Pulmonary artery endothelial cell (primary cell): ENCODE measurements around the gene PURA. TPM values are rescaled to one million over a fixed set of nuclear protein-coding genes. Genes with fewer than 3 reads are reported as not detected.
"Not testable (repeated sequence)": the region's sequence is repeated elsewhere in the genome, so short reads cannot be mapped to it uniquely, and the experiment has no call there.

Experiments used
- DNase-seq: peaks from one replicate; pipeline ENCODE4 v3.0.0-alpha.2; 2011; ENCODE audit warnings: low read depth, low spot score
- total RNA-seq: library from RNA; depleted of rRNA; stranded (reverse); fragments of >200 nt; gene quantifications from 2 replicates; pipeline ENCODE4 v1.2.3, GENCODE V29; 2014

The PURA gene
- total RNA-seq, 1 donor from 2014 or later, result 7.0 TPM

DNA sequence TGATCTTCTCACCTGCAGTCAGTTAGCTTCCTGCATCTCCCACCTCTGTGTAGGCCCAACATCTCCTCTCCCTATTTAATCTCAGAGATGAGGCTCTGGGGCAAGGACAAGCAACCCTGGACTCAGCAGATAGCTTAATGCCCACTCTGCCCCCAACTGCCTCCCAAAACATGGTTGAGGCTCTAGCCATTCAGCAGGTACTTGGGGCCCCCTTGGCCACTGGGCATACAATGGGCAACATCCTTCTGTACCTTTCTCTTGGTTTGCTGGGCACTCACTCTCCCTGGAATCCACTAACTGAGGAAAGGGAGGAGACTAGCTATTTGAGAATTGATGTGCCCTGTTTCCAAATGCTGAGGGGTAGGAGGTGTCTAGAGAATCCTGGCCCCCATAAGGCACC lies 21.2 kb downstream of the PURA start:
- DNase-seq, result no peak

DNA sequence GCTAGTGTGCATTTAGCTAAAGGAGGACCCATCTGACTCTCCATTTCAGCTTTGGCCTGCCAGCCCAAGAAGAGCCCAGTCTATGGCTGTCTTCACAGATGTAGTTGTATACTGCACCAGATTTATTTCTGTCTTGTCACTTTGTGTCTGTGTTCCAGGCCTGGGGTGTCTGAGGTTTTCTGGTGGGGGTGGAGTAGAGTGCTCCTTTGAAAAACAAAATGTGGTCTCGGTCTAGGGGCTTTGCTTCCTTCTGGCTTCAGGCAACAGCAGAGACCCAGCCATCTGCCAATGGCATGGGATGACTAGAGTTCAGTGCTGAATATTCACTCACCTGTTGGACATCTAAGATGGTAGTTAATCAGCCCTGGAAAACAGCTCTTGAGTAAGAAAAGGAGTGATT lies 22.7 kb downstream of the PURA start:
- DNase-seq, result no peak

DNA sequence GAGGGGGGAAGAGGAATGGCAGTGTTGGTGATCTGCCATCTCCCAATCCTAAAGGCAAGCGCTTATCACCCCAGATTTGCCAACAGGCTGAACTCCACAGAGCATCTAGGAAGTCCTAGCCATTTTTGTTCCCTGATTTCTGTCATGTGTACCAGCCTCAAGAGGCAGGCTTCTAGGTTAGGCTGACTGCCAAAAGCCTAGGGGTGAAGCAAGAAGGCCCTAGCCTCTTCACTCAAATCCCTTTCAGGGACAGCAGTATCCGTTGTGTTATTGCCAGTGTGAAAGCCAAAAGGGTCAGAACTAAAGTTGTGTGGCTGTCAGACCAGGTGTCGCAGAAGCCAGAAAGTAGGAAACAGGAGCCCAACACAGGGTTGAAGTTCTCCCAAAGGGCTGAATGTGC lies 26.5 kb downstream of the PURA start:
- no peak for DNase-seq

GRCh38 chr5:140141241-140141640 lies 27.3 kb downstream of the PURA start:
- no peak for DNase-seq

- no peak for DNase-seq
Observed at GRCh38 chr5:140142246-140142645, 28.3 kb downstream of the PURA start.

- no peak for DNase-seq
Observed at GRCh38 chr5:140142856-140143255, 28.9 kb downstream of the PURA start.

- DNase-seq, result no peak
Observed at GRCh38 chr5:140143521-140144258, 29.8 kb downstream of the PURA start.

DNA sequence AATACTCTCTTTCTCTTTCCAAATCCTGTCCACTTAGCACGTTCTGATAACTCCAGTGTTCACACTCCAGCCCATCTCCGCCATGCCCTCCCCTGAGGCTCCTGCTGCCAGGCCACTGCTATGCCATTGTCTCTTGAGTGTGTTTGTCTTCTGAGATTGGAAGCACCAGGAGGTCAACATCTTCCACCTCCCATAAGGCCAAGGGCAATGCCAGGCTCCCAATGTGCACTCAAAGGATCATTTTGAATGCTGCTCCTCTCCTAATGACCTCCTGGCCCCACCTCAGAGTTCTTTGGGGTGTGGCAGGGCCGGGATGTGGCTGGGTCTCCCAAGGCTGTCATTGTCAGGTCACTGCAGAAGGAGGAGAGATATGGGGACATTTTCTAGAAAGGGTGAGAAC lies 31.3 kb downstream of the PURA start:
- DNase-seq, result no peak

- DNase-seq, result no peak
Observed at GRCh38 chr5:140145818-140146522, 32.1 kb downstream of the PURA start.

DNA sequence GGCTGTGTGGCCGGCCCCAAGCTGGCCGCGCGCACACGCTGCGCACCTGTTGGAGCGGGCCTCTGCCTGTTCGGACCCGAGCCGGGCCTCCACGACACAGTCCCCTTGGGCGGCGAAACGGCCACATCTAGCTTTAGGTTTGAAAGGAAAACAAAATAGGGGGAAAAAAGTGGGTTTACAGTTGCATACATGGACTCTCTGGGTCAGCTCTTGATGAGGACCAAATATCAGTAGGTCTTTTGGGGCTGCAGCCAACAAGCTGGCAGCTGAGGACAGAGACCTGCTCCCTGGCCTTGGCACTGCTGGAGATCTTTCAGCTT lies 32.6 kb downstream of the PURA start:
- no peak for DNase-seq

DNA sequence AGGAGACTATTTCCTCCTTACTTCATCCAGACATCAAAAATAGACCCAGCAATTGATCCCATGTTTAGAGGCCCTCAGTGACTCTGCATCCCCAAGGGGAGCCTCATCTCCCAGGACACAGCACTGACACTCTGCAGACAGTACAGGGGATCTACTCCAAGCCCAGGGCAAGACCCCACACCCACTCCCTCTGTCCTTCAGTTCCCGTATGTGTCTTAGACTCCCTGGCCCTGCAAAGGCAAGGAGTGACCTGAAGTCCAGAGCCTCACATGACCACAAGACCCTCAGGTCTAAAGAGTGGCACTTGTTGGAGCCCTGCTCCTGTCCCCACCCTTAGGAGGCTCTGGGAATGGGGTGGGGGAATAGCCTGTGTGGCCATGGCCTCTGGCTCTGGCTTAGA lies 33.6 kb downstream of the PURA start:
- DNase-seq, result no peak

DNA sequence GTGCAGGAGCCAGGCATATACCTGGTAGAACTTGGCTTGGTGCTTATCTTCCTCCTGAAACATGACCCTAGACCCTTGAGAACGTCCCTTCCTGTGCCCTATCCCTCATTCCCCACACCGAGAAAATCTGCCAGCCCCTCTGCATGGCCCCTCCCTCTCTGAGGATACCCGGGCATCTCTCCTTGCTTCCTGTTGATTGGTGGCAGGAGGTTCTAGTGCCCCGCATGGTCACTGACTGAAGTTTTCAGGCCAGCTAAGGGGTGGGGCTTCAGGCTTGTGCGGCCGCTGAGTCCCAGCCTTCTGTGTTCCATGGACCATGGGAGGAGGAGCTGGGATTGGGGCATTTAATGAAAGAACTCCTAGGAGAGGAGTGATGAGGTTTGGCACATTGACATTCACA lies 34.6 kb downstream of the PURA start:
- no peak for DNase-seq

GRCh38 chr5:140150201-140150600 lies 36.3 kb downstream of the PURA start:
- DNase-seq, result no peak

DNA sequence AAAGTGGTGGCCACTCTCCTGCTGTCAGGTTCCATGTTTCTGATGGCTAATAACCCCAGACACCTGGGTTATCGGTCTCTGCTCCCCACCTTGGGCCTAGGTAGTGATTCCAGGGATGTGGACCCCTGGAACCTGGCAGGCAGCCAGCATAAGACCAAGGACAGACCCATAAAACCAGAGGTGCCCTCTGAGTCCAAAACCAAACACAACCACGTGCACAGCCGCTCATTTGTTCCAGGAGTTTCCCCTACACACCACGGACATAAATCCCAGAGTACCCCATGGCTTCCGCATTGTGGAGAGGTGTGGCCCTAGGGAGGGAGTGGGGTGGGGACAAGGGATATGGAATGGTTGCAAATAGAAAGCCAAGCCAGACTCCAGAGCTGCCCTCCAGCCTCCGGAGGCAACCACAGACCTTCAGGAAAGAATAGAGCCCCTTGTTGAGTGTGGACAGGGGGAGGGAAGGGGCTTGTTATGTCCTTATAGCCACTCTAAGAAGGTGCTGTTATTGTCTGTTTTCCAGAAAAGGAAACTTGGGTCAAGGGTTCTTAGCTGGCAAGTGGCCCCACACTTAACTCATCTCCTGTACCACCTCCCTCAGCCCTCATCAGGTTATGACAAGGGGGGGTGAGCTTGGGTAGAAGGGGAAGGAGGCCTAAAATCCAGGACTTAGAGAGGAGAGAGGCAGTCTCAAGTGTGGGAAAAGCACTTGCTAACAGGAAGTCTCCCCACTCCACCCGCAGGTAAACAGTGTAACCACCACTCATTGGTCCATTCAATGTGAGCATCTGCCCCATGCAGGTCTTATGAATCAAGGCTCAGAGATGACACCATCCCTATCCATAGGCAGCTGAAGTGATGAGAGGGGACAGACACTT lies 37.5 kb downstream of the PURA start:
- no peak for DNase-seq

GRCh38 chr5:140152022-140152999 lies 38.4 kb downstream of the PURA start:
- no peak for DNase-seq

DNA sequence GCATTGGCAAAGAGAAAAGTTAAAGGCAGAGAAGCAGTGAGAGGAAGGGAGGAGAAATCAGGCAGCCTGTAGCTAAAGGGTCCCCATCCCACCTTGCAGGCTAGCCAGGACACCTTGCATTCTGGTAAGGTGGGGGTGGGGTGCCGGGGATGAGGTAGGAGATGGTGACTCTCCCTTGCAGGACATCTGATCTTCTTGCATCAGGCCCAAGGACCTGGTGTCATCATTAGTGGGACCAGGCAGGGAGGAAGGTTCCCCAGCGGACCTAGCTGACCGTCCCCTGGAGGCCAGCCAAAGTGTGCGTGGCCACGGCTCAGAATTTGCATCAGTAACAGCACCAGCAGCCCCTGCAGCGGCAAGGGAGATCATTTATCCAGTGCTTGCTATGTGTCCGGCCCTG lies 39.3 kb downstream of the PURA start:
- no peak for DNase-seq

- no peak for DNase-seq
Observed at GRCh38 chr5:140153905-140154304, 40.0 kb downstream of the PURA start.

DNA sequence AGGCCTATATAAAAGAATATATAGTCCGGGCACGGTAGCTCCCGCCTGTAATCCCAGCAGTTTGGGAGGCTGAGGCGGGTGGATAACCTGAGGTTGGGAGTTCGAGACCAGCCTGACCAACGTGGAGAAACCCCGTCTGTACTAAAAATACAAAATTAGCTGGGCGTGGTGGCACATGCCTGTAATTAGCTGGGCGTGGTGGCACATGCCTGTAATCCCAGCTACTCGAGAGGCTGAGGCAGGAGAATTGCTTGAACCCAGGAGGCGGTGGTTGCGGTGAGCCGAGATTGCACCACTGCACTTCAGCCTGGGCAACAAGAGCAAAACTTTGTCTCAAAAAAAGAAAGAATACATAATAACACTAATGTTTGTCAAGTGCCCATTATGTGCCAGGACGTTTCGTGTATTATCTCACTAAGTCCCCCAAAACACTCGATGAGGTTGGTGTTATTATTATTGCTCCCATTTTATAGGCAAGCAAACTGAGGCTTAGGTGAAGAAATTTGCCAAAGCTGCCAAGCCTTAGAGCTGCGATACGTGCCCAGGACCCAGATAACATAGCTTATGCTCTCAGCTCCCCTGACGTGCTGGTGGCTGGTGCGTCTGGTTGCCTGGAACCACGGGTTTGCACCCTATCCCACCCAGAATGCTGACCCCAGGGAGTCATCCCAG lies 40.9 kb downstream of the PURA start:
- DNase-seq, result not testable (repeated sequence)

GRCh38 chr5:140157032-140157781 lies 43.3 kb downstream of the PURA start:
- DNase-seq, result peak; percentile 22
